DOHH2 (cell line): ENCODE measurements around the gene CDH16.

Experiments used
- H3F3A ChIP-seq: fragments of 200-600 bp; sonication (generic), shearing (Covaris generic); 2 replicates; pipeline ENCODE4 v1.6.0; 2016; ENCODE audit warnings: antibody characterized with exemption, mild to moderate bottlenecking; ENCODE audit not compliant: control insufficient read depth, insufficient read depth
- H3K27ac ChIP-seq: fragments of 200-600 bp; sonication (generic); 2 replicates; pipeline ENCODE4 v1.5.1; 2014; ENCODE audit warnings: low read depth, mild to moderate bottlenecking, low read length, moderate library complexity
- H3K27me3 ChIP-seq: fragments of 200-600 bp; sonication (generic); 2 replicates; pipeline ENCODE4 v1.6.1; 2014; ENCODE audit warnings: mild to moderate bottlenecking, low read length, mixed read lengths; ENCODE audit not compliant: control insufficient read depth
- H3K36me3 ChIP-seq: fragments of 200-600 bp; sonication (generic); 2 replicates; pipeline ENCODE4 v1.6.1; 2014; ENCODE audit warnings: mild to moderate bottlenecking, low read length, moderate library complexity, mixed read lengths; ENCODE audit not compliant: control insufficient read depth
- H3K4me1 ChIP-seq: fragments of 200-600 bp; sonication (generic); 2 replicates; pipeline ENCODE4 v1.6.1; 2014; ENCODE audit warnings: mild to moderate bottlenecking, low read length, mixed read lengths; ENCODE audit not compliant: control insufficient read depth
- H3K4me2 ChIP-seq: fragments of 200-600 bp; sonication (generic); 2 replicates; pipeline ENCODE4 v1.6.0; 2014; ENCODE audit warnings: mild to moderate bottlenecking, low read length, moderate library complexity
- H3K4me3 ChIP-seq: fragments of 200-600 bp; sonication (generic); 2 replicates; pipeline ENCODE4 v1.5.1; 2014; ENCODE audit warnings: mild to moderate bottlenecking, low read length, mixed read lengths
- H3K79me2 ChIP-seq: fragments of 200-600 bp; sonication (generic); 2 replicates; pipeline ENCODE4 v1.6.1; 2014; ENCODE audit warnings: mild to moderate bottlenecking, low read length, mixed read lengths; ENCODE audit not compliant: control insufficient read depth
- H3K9me2 ChIP-seq: fragments of 200-600 bp; sonication (generic); replicated peaks from 2 replicates; pipeline ENCODE4 v1.6.1; 2014; ENCODE audit warnings: mild to moderate bottlenecking, low read length, mixed read lengths; ENCODE audit not compliant: control insufficient read depth
- H3K9me3 ChIP-seq: fragments of 200-600 bp; sonication (generic); 2 replicates; pipeline ENCODE4 v1.6.1; 2014; ENCODE audit warnings: antibody characterized with exemption, low read length, mixed read lengths; ENCODE audit not compliant: control insufficient read depth, insufficient read depth
- H4K20me1 ChIP-seq: fragments of 200-600 bp; sonication (generic); 2 replicates; pipeline ENCODE4 v1.6.0; 2014; ENCODE audit warnings: low read depth, mild to moderate bottlenecking, antibody characterized with exemption, low read length, moderate library complexity; ENCODE audit not compliant: control insufficient read depth, insufficient read depth
- EZH2phosphoT487 ChIP-seq: fragments of 200-600 bp; sonication (generic); IDR thresholded peaks from 2 replicates; pipeline ENCODE4 v1.6.1; 2017; ENCODE audit warnings: borderline replicate concordance, mild to moderate bottlenecking, antibody characterized with exemption, low read length, moderate library complexity, mixed read lengths
- TF ChIP-seq, protein P1 (sequence below): fragments of 200-600 bp; sonication (generic); IDR thresholded peaks from one replicate; pipeline ENCODE4 v1.5.1; 2014; ENCODE audit warnings: antibody characterized with exemption, mild to moderate bottlenecking, low read depth, low read length; ENCODE audit not compliant: poor library complexity, severe bottlenecking

CDH16 gene

DNA sequence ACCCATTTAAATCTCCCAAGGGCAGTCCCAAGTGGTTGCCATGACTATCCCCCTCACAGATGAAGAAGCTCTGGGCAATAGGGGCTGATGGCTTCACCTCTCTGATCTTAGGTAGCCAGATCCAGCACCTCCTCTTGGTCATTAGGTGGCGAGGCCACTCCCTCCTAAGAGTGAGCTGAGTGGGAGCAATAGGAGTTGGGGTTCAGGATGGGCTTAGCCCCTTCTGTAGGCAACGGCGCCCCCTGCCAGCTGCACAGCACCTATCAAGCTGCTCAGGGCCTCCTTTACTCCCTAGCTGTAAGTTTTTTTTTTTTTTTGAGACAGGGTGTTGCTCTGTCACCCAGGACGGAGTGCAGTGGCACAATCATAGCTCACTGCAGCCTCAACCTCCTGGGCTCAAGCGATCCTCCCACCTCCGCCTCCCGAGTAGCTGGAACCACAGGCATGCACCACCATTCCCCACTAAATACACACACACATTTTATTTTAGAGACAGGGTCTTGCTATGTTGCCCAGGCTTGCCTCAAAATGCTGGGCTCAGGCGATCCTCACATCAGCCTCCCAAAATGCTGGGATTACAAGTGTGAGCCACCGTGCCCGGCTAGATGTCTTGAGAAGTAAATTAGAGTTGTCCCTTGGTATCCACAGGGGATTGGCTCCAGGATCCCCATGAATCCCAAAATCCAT lies 10.2 kb upstream of the CDH16 start:
- TF ChIP-seq, protein P1, sequence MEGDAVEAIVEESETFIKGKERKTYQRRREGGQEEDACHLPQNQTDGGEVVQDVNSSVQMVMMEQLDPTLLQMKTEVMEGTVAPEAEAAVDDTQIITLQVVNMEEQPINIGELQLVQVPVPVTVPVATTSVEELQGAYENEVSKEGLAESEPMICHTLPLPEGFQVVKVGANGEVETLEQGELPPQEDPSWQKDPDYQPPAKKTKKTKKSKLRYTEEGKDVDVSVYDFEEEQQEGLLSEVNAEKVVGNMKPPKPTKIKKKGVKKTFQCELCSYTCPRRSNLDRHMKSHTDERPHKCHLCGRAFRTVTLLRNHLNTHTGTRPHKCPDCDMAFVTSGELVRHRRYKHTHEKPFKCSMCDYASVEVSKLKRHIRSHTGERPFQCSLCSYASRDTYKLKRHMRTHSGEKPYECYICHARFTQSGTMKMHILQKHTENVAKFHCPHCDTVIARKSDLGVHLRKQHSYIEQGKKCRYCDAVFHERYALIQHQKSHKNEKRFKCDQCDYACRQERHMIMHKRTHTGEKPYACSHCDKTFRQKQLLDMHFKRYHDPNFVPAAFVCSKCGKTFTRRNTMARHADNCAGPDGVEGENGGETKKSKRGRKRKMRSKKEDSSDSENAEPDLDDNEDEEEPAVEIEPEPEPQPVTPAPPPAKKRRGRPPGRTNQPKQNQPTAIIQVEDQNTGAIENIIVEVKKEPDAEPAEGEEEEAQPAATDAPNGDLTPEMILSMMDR: peak; percentile 70
- TF ChIP-seq EZH2phosphoT487: no peak
- Histone ChIP-seq H3K9me3 (no peaks in the 10 kb centered on the region), H3K4me3 (no peak overlapping the region), H3K27ac (no peak overlapping the region), H4K20me1 (peaks cover 5% of the 10 kb centered on the region; the same call in 1 of the 2 replicates), H3F3A (0 out of 2 replicates have a peak, but pooled peaks cover 3% of the 10 kb centered on the region), H3K79me2 (peaks cover 16% of the 10 kb centered on the region), H3K27me3 (peaks cover 25% of the 10 kb centered on the region), H3K36me3 (peaks cover 11% of the 10 kb centered on the region; the same call in 1 of the 2 replicates), H3K9me2 (no peaks in the 10 kb centered on the region), H3K4me2 (no peak overlapping the region), H3K4me1 (peaks cover 11% of the 10 kb centered on the region)

DNA sequence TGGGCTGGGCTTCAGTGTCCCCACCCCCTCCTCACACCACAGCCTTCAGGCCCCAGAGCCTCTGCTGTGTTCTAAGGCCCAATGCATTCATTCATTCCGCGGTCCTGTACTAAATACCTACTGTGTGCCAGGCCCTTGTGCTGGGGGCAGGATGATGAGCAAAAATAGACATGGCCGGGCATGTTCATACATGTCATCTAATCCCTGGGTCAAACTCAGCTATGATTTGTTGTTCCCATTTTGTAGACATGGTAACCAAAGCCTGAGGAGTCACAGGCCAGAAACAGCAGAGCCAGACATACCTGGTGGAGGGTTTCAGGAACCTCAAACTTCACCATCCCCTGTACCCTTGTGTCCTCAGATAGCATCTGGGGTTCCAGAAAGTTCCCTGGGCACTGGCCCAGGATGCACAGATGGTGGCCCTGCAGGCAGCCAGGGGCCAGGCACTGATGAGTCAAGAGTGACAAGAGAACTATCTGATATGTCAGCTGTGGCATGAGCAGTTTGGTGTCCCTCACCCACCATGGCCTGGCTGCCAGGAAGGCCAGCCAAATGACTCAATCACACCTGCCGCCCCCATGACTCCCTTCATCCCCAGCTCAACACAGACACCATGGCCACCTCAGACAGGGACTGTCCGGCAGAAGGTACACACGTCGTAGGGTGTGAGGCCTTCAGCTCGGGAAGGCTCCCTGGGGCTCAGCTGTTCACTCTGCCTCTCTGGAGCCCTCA lies 9.4 kb upstream of the CDH16 start:
- no peak overlapping the region for H3K27ac ChIP-seq
- peaks cover 32% of the 10 kb centered on the region for H3K27me3 ChIP-seq
- H3K4me1 ChIP-seq: peaks cover 5% of the 10 kb centered on the region
- no peak overlapping the region for H3K4me3 ChIP-seq
- no peaks in the 10 kb centered on the region for H4K20me1 ChIP-seq
- H3K4me2 ChIP-seq: no peak overlapping the region
- TF ChIP-seq, protein P1: no peak
- no peak for TF ChIP-seq EZH2phosphoT487
- no peaks in the 10 kb centered on the region for H3K9me2 ChIP-seq
- H3K9me3 ChIP-seq: no peaks in the 10 kb centered on the region
- H3F3A ChIP-seq: 0 out of 2 replicates have a peak, but pooled peaks cover 3% of the 10 kb centered on the region
- peaks cover 8% of the 10 kb centered on the region for H3K79me2 ChIP-seq
- H3K36me3 ChIP-seq: peaks cover 11% of the 10 kb centered on the region; the same call in 1 of the 2 replicates

DNA sequence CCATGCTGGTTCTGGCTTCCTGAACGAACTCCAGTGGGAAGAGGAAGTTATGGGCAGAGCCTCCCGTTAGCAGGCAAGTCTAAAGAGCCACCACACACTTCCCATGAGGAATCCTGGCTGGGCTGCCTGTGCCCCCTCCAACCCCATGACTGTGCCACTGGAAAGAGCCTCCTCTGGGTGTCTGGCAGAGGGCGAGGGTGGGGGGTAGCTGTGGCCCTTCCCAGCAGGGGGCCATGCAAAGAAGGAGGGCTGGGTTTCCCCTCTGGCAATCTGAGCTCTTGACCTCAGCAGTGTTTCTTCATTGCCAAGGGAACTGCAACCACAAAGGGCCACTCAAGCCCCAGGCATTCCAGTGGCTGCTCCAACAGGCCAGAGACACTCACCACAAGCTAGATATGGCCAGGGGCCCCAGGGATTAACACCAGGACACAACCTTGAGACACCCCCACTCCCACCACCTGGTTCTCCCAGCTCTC lies 8.3 kb upstream of the CDH16 start:
- H3K36me3 ChIP-seq: peaks cover 8% of the 10 kb centered on the region; the same call in 1 of the 2 replicates
- no peak overlapping the region for H3K27ac ChIP-seq
- H3K27me3 ChIP-seq: peaks cover 32% of the 10 kb centered on the region
- no peaks in the 10 kb centered on the region for H3K9me2 ChIP-seq
- no peaks in the 10 kb centered on the region for H4K20me1 ChIP-seq
- no peaks in the 10 kb centered on the region for H3K9me3 ChIP-seq
- TF ChIP-seq, protein P1: no peak
- TF ChIP-seq EZH2phosphoT487: no peak
- H3K4me2 ChIP-seq: no peak overlapping the region
- H3K79me2 ChIP-seq: no peaks in the 10 kb centered on the region
- H3K4me3 ChIP-seq: no peak overlapping the region
- 0 out of 2 replicates have a peak, but pooled peaks cover 3% of the 10 kb centered on the region for H3F3A ChIP-seq
- no peaks in the 10 kb centered on the region for H3K4me1 ChIP-seq
